H1 (cell line): ENCODE data around the gene KLF6. TPM values are rescaled to one million over a fixed set of nuclear protein-coding genes. Genes with fewer than 3 reads are reported as not detected.

Experiments
- BCL11A ChIP-seq, 2 experiments: IDR thresholded peaks; one replicate each; pipeline ENCODE4 v1.6.1; 2011; ENCODE audit warnings: low read depth in 2 of 2, low read length in 2 of 2, mild to moderate bottlenecking in 2 of 2
- CEBPB ChIP-seq: IDR thresholded peaks from 2 replicates; pipeline ENCODE4 v1.6.1; 2012; ENCODE audit warnings: low read depth, low read length
- FOSL1 ChIP-seq: IDR thresholded peaks from 2 replicates; pipeline ENCODE4 v1.6.1; 2011; ENCODE audit warnings: mild to moderate bottlenecking, low read depth, low read length, moderate library complexity; ENCODE audit not compliant: insufficient read depth
- KDM5A ChIP-seq: fragments of 200-600 bp; IDR thresholded peaks from 2 replicates; pipeline ENCODE4 v1.7.1; 2012; ENCODE audit warnings: mild to moderate bottlenecking, low read length, inconsistent platforms, mixed read lengths
- PHF8 ChIP-seq: fragments of 200-600 bp; sonication (generic); conservative IDR thresholded peaks from 2 replicates; pipeline ENCODE4 v1.7.1; 2012; ENCODE audit warnings: low read depth, mild to moderate bottlenecking, inconsistent platforms, low read length, moderate library complexity
- POU5F1 ChIP-seq: IDR thresholded peaks from 2 replicates; pipeline ENCODE4 v1.6.1; 2011; ENCODE audit warnings: low read depth, mild to moderate bottlenecking, low read length, moderate library complexity
- RAD21 ChIP-seq, 2 experiments: IDR thresholded peaks in 1 of 2; conservative IDR thresholded peaks in 1 of 2; 2 replicates each; pipeline ENCODE4 v1.6.1; 2011; ENCODE audit warnings: low read depth in 2 of 2, low read length in 2 of 2, improper control_type of control experiment in 1 of 2, inconsistent platforms in 1 of 2, mild to moderate bottlenecking in 1 of 2, moderate library complexity in 1 of 2
- RXRA ChIP-seq: IDR thresholded peaks from 2 replicates; pipeline ENCODE4 v1.6.1; 2011; ENCODE audit warnings: low read depth, mild to moderate bottlenecking, low read length, moderate library complexity; ENCODE audit not compliant: insufficient read depth
- polyA plus RNA-seq, 7 experiments: library from polyadenylated mRNA; depleted of rRNA in 3 of 7; stranded (reverse) in 5 of 7; unstranded in 2 of 7; fragments of >200 nt in 5 of 7; fragments of 200-250 nt in 2 of 7; gene quantifications; 1 replicate in 5 of 7; 2 replicates in 1 of 7; 4 replicates in 1 of 7; pipeline versions ENCODE4 v1.2.1 to v1.2.3, GENCODE V29; 2011 to 2013; ENCODE audit warnings: missing spikeins in 2 of 7, mixed read lengths in 2 of 7
- total RNA-seq: library from RNA; stranded (reverse); fragmentation: NEBNext Ultra II Directional; extraction: Animal tissue kit (Norgen Biotek cat#: 25700); gene quantifications from 2 replicates; pipeline ENCODE4 v1.2.1, GENCODE V29; 2021

Gene KLF6
- total and polyA plus RNA-seq, 2 of the 8 experiments (the other 6 are each of a cell fraction or from before 2014, with no cell fraction given) = 5.7 to 19.5 TPM

DNA sequence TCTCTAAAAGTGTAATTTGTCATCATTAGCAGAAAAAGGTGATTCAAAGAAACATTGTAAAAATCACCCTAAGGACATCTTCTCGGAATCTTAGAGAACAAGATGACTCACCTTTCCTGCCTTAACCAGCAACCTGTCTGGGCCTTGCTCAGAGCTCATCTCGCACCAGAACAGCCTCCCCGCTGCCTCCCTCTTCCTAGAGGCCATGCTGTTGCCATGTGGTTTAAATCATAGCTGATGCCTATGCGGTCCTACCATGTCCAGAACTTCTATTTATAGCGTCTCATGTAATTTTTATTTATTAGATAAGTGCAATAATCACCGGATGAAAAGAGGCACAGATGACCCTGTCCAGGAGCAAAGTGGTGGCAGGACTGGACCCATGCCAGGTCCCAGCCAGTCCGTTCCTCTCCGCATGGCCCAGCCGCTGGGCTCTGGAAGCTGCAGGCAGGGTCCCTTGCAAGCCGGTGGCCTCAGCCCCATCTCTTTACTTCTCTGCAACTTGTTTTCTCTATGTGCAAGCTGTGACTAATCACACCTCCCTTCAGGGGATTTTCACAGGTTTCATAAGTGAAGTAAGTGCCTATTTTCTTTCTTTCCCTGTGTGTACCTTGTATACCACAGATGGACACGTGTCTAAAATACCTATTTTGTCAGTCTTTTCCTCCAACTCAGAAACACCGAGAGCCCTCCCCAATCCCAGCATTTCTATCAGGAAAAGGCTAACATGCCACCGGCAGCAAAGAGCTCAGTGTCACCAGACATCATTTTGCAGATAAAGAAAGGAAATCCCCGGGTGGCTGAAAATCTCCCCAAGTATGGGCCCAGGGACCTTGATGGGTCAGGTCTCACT lies 27.1 kb downstream of the KLF6 start (continued):
- TF ChIP-seq KDM5A = no peak
- no peak for TF ChIP-seq RXRA
- TF ChIP-seq FOSL1 = no peak
- TF ChIP-seq RAD21 (IDR thresholded peaks at IDR 0.05 in 1 of 2, conservative IDR thresholded peaks at IDR 0.05 in 1 of 2; ENCODE audit: low read depth in 2 of 2, low read length in 2 of 2) = no peak
- TF ChIP-seq POU5F1 = no peak
- no peak for TF ChIP-seq CEBPB
- TF ChIP-seq PHF8 = no peak
- no peak for TF ChIP-seq BCL11A (IDR thresholded peaks at IDR 0.05; ENCODE audit: low read depth in 2 of 2, low read length in 2 of 2)
